Thyroid gland (tissue), 4 donors: ENCODE measurements around the gene RBBP8.

Experiments used
- CTCF ChIP-seq, 6 experiments: fragments of 200-600 bp in 3 of 6; fragments of 450-650 bp in 3 of 6; sonication (generic) in 3 of 6; IDR thresholded peaks; one replicate each; pipeline ENCODE4 v1.5.1; 2016 to 2019; ENCODE audit warnings: antibody characterized with exemption in 6 of 6, mild to moderate bottlenecking in 2 of 6, inconsistent platforms in 1 of 6, moderate library complexity in 1 of 6
- POLR2A ChIP-seq, 2 donors: fragments of 450-650 bp; IDR thresholded peaks; one replicate each; pipeline ENCODE4 v1.6.1; 2017; ENCODE audit warnings: antibody characterized with exemption in 2 of 2, mild to moderate bottlenecking in 2 of 2, moderate library complexity in 1 of 2

DNA sequence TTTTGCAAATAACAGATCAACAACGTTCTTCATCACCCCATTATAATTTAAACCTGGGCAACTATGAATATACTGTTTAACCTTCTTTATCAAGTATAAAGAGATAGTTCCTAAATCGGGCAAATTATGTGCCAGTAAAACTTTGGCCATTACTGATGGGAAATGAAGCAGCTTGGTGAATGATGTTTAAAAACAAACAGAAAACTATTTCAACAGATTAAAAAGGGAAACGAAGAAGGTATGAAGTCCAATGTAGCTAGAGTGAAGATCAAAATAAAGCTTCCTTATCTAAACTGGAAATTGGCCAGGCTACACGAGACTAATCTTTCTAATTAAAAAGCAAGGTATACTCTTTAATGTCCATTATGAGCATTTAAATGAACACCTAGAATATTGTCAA, 6.7 kb upstream of the RBBP8 start:
- TF ChIP-seq CTCF (IDR thresholded peaks at IDR 0.05) (no peak), POLR2A (IDR thresholded peaks at IDR 0.05) (no peak)
